ENCODE measurements around the gene IGSF5.

Gene IGSF5

DNA sequence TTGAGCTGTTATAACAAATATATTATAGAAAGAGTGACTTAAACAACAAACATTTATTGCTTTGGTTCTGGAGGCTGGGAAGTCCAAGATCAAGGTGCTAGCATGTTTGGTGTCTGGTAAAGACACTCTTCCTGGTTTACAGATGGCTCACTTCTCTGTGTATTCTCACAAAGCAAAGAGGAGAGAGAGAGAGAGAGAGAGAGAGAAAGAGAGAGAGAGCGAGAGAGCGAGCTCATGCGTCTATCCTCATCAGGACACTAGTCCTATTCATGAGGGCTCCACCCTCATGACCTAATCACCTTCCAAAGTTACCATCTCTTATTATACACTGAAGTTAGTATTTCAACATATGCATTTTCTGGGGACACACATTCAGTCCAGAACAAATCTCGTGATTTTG lies 89.6 kb downstream of the IGSF5 start:
- DNase-seq: no peak

DNA sequence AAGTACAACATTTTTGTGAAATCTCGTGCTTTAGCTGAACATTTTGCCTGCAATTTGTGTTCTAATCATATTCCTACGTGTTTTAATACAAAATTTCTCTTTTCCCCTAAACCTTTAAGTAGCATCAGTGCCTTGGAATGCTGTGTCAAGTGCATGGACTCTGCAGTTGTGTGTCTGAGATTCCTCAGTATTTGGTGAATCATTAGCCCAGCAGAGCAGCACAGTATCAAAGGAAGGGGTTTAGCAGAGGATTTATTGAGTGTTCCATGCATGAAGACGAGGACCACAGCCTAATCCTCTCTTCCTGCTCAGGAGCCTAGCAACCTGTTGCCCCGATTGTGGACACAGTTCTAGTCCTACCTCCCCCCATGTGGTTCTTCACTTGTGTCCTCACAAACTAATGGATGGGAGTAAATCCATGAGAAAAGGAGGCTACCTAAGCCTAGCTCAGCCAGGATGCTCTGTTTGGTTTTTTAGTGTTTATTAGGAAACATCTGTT lies 92.9 kb downstream of the IGSF5 start:
- DNase-seq: no peak

DNA sequence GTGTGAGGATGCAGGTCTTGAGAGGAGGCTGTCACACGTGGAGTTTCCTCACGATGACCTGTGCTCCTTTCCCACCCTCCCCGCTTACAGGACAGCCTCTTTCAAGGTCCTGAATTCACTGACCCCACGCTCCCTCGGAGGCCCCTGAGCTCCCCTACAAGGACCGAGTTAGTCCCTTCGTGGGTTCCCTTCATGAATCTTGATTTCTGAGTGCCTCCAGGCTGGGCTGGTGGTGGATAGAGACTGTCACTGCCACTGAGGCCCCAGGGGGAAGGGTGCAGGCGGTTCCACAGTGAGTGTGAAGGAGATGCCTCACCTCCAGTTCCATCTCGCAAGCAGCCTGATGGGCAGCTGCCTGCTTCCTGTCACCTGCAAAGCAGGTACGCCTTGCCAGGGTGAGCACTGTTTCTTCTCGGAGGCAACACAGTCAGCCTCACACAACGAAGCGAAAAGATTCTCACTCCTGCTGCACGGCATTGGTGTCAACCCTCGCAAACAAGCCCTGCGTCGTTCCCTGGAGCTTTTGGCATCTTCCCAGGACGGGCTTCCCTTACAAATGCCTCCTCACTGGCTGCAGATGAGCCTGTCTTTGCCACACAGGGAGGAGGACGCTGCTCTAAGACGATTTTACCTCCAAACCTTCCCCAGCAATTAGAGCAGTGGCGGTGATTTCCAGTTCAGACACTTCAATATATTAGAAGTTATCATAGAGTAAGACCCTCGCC lies 95.6 kb downstream of the IGSF5 start:
- DNase-seq: no peak

DNA sequence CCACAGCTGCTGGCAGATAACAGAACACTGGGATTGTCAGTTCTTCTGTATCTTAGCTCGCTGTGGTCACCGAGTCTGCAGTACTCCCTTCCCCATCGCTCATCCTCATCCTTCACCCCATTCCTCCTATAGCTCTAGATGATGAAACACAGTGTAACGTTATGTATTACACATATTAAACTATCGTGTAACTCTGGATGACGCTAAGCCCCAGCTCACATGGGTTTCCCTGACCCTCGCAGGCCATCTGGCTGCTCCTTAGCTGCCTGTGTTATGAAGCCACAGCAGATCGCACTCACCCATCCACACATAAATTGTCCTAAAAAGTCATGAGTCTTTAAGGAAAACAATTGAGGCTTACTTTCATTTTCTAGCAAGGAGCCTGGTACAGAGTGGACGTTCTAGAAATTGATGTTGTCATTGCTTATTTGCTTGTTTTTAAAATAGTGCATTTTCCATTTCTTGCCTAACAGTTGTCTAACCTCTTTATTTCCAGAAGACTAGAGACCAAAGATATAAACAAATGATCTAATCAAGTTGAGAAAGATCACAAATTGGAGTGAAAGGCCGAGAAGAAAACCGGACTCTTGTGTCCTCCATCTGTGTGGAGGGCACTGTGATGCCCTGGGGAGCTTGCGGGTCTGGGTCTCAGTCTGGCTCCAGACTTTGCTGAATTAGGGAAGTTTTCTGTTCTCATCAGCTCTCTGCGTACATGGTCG lies 97.9 kb downstream of the IGSF5 start:
- no peak for DNase-seq

DNA sequence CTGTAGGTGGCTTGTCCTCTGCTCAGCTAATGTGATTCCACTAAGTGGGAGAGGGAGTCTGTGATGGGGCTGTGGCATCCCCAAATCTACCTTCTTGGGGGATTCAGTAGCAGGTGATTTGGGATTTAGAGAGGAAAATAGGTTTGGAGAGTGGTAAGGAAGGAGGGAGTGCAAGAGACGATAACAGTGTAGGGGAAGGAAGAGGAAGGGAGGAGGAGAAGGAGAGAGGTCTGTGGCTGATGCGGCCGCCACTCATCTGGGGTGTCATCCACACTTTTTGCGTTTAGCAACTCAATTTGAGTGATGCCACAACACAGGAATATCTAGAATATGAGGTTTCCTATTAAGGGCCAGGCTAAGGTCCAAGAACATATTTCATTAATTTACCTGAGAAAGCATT lies 98.5 kb downstream of the IGSF5 start:
- no peak for DNase-seq

DNA sequence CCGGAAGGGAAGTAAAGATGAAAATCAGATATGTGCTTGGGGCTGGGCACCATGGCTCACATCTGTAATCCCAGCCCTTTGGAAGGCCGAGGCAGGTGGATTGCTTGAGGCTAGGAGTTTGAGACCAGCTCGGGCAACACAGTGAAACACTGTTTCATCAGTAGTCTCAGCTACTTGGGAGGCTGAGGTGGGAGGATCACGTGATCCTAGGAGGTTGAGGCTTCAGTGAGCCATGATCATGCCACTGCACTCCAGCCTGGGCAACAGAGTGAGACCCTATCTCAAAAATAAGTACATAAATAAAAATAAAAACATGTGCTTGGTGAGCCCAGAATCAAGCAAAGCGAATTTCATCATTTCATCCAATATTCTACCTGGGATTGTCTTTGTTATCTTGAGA lies 98.9 kb downstream of the IGSF5 start:
- DNase-seq: no peak

DNA sequence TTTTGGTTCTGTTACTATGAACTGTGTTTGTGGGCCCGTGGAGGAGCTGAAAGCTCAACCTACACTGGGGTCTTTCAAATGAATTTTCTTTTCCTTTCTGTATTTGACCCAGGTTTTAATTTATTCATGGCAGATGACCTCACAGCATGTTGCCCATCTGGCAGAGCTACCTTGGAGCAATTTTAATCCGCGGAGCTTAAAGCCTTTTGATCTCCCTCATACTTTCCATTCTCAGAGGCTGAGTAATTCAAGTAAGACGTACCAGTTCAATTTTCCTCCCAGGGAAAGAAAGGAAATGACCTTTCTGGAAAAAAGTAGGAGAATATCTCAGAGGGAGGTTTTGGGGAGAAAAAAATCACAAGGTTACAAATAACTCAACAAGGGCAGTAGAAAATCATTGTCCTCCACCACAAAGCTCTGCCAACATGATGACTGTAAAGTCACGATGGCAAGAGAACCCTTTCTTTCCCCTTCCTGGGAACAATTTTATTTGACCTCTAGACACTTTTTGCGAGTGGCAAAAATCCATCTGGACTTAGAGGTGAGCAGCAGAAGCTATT lies 100.7 kb downstream of the IGSF5 start:
- no peak for DNase-seq

DNA sequence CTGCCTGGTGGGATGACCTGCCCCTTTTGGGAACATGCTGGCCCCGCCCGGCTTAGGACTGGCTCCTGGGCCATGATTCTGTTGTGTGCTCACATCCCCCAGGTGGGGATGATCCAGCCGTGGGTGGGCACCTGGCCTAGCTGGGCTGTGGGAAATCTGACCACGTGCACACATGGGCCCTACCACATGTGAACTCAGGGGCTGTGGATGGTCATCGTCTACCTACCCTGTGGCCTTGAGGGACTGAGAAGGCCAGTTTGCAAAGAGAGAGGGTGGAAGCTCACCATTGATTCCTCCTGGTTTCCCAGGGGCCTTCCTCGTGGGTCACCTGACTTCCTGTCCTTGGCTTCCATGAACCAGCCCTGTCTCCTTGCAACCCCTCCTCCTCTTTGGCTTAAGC lies 102.9 kb downstream of the IGSF5 start:
- DNase-seq: no peak

DNA sequence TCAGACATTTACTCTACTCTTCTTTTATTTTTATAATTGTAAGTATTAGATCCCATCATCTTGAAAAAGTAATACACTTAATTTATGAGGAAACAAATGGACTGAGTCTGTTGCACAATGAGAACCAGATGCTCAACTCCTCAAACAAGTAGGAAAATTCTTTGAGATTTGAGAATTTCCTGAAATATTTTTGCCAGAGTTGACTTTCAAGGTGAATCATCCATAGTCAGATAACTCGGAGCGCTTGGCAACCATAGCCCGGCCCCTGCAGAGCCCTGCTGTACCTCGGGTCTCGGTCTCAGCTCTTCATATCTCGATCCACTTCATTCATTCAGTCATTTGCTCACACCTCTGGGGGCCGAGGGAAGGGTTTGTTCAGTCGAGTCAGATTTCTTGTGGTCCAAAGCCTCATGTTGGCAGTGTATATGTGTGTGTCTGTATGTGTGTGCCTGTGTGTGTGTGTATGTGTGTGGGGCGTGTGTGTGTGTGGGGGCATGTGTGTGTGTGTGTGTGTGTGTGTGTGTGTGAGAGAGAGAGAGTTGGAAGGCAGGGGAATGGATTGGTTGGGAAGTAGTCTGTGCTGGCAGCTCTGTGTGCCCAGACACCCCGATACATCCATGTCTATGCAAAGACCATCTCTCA lies 104.2 kb downstream of the IGSF5 start:
- no peak for DNase-seq

DNA sequence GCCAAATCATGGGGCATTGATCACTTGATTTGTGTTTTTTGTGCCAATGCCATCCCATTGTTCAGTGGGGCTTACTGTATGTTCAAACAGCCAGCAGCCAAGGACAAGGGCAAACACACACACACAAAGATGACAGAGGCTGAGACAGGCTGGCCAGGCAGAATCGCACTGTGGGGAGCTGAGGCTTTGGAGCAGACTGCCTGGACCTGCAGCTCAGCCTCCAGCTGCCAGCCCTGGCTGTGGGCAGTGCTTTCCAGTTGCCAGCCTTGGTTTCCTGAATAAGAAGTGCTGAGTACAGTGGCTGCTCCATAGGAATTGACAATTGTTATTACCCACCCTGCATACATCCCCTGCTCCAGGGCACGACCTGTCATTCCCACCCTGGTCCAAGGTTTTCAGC lies 105.3 kb downstream of the IGSF5 start:
- DNase-seq: no peak

DNA sequence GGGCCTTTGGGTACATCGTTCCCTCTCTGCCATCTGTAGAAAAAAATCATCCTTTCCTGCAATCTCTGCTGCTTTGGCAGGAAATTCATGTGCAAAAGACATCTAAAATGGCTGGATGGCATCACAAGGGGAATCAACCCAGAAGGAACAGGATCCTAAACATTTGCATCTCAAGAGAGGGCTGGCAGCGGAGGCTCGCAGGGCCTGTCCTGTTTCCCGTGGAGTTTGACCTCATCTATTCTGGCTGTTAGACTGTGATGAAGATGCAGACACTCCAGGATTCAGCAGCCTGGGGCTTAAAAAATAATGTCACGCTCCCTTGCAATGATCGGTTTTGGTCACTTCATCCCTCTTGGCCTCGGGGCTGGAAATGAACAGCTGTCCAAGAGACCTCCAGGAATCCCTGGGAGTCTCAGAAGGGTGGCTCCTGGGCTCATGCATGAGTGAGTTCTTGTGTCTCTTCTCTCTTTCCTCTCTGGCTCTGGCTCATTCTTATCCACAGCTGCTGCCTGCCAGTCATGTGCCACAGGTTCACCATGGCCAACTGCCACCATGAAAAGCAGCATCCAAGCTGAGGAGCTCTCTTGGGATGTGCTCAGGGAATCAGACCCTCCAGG lies 106.1 kb downstream of the IGSF5 start:
- no peak for DNase-seq

Data from inflammatory macrophage treated with lipopolysaccharide for 4 hours (primary cell).